Measurements from ENCODE around the gene IL1RAPL1.

DNA sequence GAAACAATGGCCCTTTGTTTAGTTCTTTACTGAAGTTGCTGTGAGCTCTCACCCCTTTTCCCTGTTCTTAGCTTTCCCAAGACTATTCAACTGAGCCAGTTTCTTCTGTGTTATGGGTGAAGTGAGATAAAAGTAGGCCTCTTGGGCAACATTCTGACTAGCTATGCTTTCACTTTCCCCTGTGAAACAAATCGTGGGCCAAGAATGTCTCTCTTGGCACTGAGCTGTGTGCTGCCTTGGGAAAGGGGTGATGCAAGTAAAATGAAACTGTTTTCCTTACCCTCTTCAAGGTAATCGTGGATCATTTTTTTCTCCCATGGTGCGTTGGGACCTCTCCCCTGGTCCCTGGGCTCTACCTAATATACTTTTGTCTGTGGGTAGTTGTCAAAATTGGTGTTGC lies 974.2 kb downstream of the IL1RAPL1 start:
- TF ChIP-seq, protein P1, sequence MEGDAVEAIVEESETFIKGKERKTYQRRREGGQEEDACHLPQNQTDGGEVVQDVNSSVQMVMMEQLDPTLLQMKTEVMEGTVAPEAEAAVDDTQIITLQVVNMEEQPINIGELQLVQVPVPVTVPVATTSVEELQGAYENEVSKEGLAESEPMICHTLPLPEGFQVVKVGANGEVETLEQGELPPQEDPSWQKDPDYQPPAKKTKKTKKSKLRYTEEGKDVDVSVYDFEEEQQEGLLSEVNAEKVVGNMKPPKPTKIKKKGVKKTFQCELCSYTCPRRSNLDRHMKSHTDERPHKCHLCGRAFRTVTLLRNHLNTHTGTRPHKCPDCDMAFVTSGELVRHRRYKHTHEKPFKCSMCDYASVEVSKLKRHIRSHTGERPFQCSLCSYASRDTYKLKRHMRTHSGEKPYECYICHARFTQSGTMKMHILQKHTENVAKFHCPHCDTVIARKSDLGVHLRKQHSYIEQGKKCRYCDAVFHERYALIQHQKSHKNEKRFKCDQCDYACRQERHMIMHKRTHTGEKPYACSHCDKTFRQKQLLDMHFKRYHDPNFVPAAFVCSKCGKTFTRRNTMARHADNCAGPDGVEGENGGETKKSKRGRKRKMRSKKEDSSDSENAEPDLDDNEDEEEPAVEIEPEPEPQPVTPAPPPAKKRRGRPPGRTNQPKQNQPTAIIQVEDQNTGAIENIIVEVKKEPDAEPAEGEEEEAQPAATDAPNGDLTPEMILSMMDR (conservative IDR thresholded peaks at IDR 0.05), result no peak
- no peak for TF ChIP-seq ZFX (IDR thresholded peaks at IDR 0.05)

All from C4-2B (cell line).